IMR-90 (cell line): ENCODE measurements around the gene SLC9A3. TPM values are rescaled to one million over a fixed set of nuclear protein-coding genes. Genes with fewer than 3 reads are reported as not detected.

ENCODE experiments used
- ATAC-seq: fragments of 200-7000 bp; cut with Tn5 transposase; 2 replicates; pipeline ENCODE4 v1.9.1; 2020; ENCODE audit warnings: low read depth, mild to moderate bottlenecking, moderate library complexity
- BruUV-seq: library from RNA; stranded (reverse); fragments of 400-500 nt; replicated peaks from 2 replicates; lab custom pipeline; 2021; lab: Mats Ljungman, UMichigan
- CTCF ChIA-PET: fragments of 300-600 bp; formaldehyde crosslinking; extraction: SDS; loops from one replicate; lab custom pipeline; 2021; ENCODE audit warnings: antibody characterized with exemption; lab: Yijun Ruan, JAX
- POLR2A ChIA-PET: fragments of 300-600 bp; sonication (Branson Sonifier 250); formaldehyde crosslinking; loops from one replicate; lab custom pipeline; 2022; ENCODE audit warnings: antibody characterized with exemption; ENCODE audit not compliant: unreplicated experiment; lab: Charles Lee
- DNase-seq: peaks from one replicate; pipeline ENCODE4 v3.0.0; 2013
- H2AFZ ChIP-seq: replicated peaks from 2 replicates; pipeline ENCODE3; 2013; ENCODE audit warnings: low read length, mild to moderate bottlenecking; ENCODE audit not compliant: poor library complexity
- H2AK5ac ChIP-seq: 2 replicates; pipeline ENCODE4 v1.6.1; 2013; ENCODE audit warnings: low read depth, low read length, inconsistent platforms
- H2AK9ac ChIP-seq: replicated peaks from 2 replicates; pipeline ENCODE3; 2013; ENCODE audit warnings: mild to moderate bottlenecking, low read depth, low read length, moderate library complexity; ENCODE audit not compliant: poor library complexity
- H2BK120ac ChIP-seq: 2 replicates; pipeline ENCODE4 v1.6.1; 2013; ENCODE audit warnings: low read depth, low read length, inconsistent platforms
- H2BK15ac ChIP-seq: 3 replicates; pipeline ENCODE4 v1.6.1; 2013; ENCODE audit warnings: low read depth, low read length, inconsistent platforms
- H2BK20ac ChIP-seq: 2 replicates; pipeline ENCODE4 v1.6.1; 2013; ENCODE audit warnings: low read depth, mild to moderate bottlenecking, inconsistent platforms, low read length, moderate library complexity
- H2BK5ac ChIP-seq: 2 replicates; pipeline ENCODE4 v1.6.1; 2013; ENCODE audit warnings: mild to moderate bottlenecking, low read depth, low read length, inconsistent platforms; ENCODE audit not compliant: poor library complexity, severe bottlenecking
- H3K14ac ChIP-seq: replicated peaks from 2 replicates; pipeline ENCODE4 v1.6.1; 2013; ENCODE audit warnings: low read depth, low read length, inconsistent platforms
- H3K18ac ChIP-seq: 2 replicates; pipeline ENCODE4 v1.6.1; 2013; ENCODE audit warnings: low read depth, low read length, control low read depth
- H3K23ac ChIP-seq: 2 replicates; pipeline ENCODE4 v1.6.1; 2013; ENCODE audit warnings: low read depth, low read length, inconsistent platforms
- H3K27ac ChIP-seq: 2 replicates; pipeline ENCODE4 v1.5.1; 2013; ENCODE audit warnings: mild to moderate bottlenecking, control low read depth, low read length; ENCODE audit not compliant: insufficient read depth
- H3K27me3 ChIP-seq: 2 replicates; pipeline ENCODE4 v1.6.1; 2013; ENCODE audit warnings: low read length; ENCODE audit not compliant: control insufficient read depth, insufficient read depth
- H3K36me3 ChIP-seq: 2 replicates; pipeline ENCODE4 v1.6.1; 2013; ENCODE audit warnings: low read length, mixed read lengths; ENCODE audit not compliant: control insufficient read depth, insufficient read depth
- H3K4ac ChIP-seq: 2 replicates; pipeline ENCODE4 v1.6.1; 2013; ENCODE audit warnings: low read depth, low read length, inconsistent platforms
- H3K4me1 ChIP-seq: 2 replicates; pipeline ENCODE4 v1.6.1; 2013; ENCODE audit warnings: low read length, mixed read lengths; ENCODE audit not compliant: control insufficient read depth, insufficient read depth
- H3K4me2 ChIP-seq: 2 replicates; pipeline ENCODE4 v1.6.1; 2013; ENCODE audit warnings: low read depth, mild to moderate bottlenecking, control low read depth, low read length, moderate library complexity
- H3K4me3 ChIP-seq: 2 replicates; pipeline ENCODE4 v1.5.1; 2013; ENCODE audit warnings: low read depth, mild to moderate bottlenecking, control low read depth, low read length, moderate library complexity; ENCODE audit not compliant: insufficient read depth
- H3K56ac ChIP-seq: 2 replicates; pipeline ENCODE4 v1.6.1; 2013; ENCODE audit warnings: low read length, inconsistent platforms; ENCODE audit not compliant: insufficient read depth; ENCODE audit errors: extremely low read depth
- H3K79me1 ChIP-seq, 2 experiments: 2 replicates each; pipeline ENCODE4 v1.6.1; 2013; ENCODE audit warnings: low read length in 2 of 2, inconsistent platforms in 1 of 2, low read depth in 1 of 2
- H3K9ac ChIP-seq: 2 replicates; pipeline ENCODE4 v1.6.1; 2013; ENCODE audit warnings: low read depth, low read length, control low read depth
- H3K9me1 ChIP-seq: 2 replicates; pipeline ENCODE4 v1.6.1; 2013; ENCODE audit warnings: low read length, inconsistent platforms; ENCODE audit not compliant: insufficient read depth
- H3K9me3 ChIP-seq: 2 replicates; pipeline ENCODE4 v1.6.1; 2013; ENCODE audit warnings: low read length; ENCODE audit not compliant: control insufficient read depth, insufficient read depth
- H4K20me1 ChIP-seq: 2 replicates; pipeline ENCODE4 v1.6.1; 2013; ENCODE audit warnings: low read length, inconsistent platforms; ENCODE audit not compliant: insufficient read depth
- H4K5ac ChIP-seq: 2 replicates; pipeline ENCODE4 v1.6.1; 2013; ENCODE audit warnings: mild to moderate bottlenecking, low read depth, low read length, control low read depth
- H4K8ac ChIP-seq, 2 experiments: 2 replicates each; pipeline ENCODE4 v1.6.1; 2013; ENCODE audit warnings: low read depth in 2 of 2, low read length in 2 of 2, control low read depth in 1 of 2, inconsistent platforms in 1 of 2
- H4K91ac ChIP-seq: 2 replicates; pipeline ENCODE4 v1.6.1; 2013; ENCODE audit warnings: low read depth, low read length, inconsistent platforms; ENCODE audit not compliant: insufficient read depth
- CEBPB ChIP-seq: IDR thresholded peaks from 2 replicates; pipeline ENCODE4 v1.6.1; 2012; ENCODE audit warnings: low read depth, low read length, improper control_type of control experiment
- WGBS, 2 experiments: methylation state at CpG; one replicate each; pipeline versions ENCODE4 v1.1.5 to v1.1.7; 2013; ENCODE audit warnings: missing lambda C conversion rate in 2 of 2; ENCODE audit not compliant: insufficient read length in 1 of 2; ENCODE audit errors: extremely low coverage in 2 of 2; 5-methylcytosine and 5-hydroxymethylcytosine counted together
- dilution Hi-C: fragments of 300-500 bp; cut with HindIII; formaldehyde crosslinking; loops from one replicate; pipeline ENCODE4 v1.14.3; 2018; ENCODE audit warnings: low sequenced_read_pairs; ENCODE audit not compliant: unreplicated experiment
- in situ Hi-C: fragments of 300-500 bp; cut with MboI; formaldehyde crosslinking; loops from 3 replicates; pipeline ENCODE4 v1.14.3; 2019; ENCODE audit warnings: low sequenced_read_pairs, inconsistent platforms, mixed read lengths
- intact Hi-C: fragments of 100-400 bp; cut with micrococcal nuclease; formaldehyde crosslinking; loops from 2 replicates; pipeline ENCODE4 v1.10.0; 2022
- polyA plus RNA-seq, 3 experiments: library from polyadenylated mRNA; depleted of rRNA; stranded (reverse); fragments of >200 nt; gene quantifications; 2 replicates each; pipeline ENCODE4 v1.2.3, GENCODE V29; 2012; ENCODE audit warnings: low replicate concordance in 1 of 3
- total RNA-seq: library from RNA; depleted of rRNA; stranded (reverse); fragments of >200 nt; gene quantifications from 2 replicates; pipeline ENCODE4 v1.2.3, GENCODE V29; 2012
- TF ChIP-seq, protein P1 (sequence below): conservative IDR thresholded peaks from 2 replicates; pipeline ENCODE4 v1.5.1; 2012; ENCODE audit warnings: mild to moderate bottlenecking, low read depth, low read length, improper control_type of control experiment

Gene SLC9A3
- total and polyA plus RNA-seq, 2 of the 4 experiments (the other 2 are of a cell fraction), result 0.72 to 1.5 TPM

DNA sequence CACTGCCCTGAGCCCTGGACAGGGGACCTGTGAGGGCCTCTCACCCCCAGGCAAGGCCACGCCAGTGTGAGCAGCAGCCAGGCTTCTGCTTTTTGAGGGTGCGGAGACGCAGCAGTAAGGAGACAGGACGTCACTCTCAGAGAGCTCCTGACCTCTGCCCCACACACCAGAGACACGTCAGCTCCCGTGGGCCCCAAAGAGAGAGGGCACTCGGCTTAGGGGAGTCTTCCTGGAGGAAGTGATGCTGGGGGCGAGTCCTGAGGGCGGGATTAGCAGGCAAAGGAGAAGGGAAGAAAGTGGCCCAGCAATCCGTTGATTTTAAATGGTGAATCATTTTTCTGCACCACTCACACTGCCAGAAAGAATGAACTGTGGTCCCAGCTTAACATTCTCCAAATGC lies 24.0 kb upstream of the SLC9A3 start:
- Histone ChIP-seq H3K4ac (no peak overlapping the region), H4K5ac (no peak overlapping the region), H3K56ac (no peak overlapping the region), H2BK5ac (no peak overlapping the region), H3K9me3 (peaks cover 2% of the 10 kb centered on the region; the same call in 1 of the 2 replicates), H3K79me1 (no peaks in the 10 kb centered on the region), H3K27ac (no peak overlapping the region), H2BK120ac (no peak overlapping the region), H3K27me3 (peaks cover 8% of the 10 kb centered on the region), H4K20me1 (no peaks in the 10 kb centered on the region), H2AK9ac (no peak overlapping the region), H3K4me1 (peaks cover 3% of the 10 kb centered on the region; the same call in 1 of the 2 replicates), H2BK15ac (no peak overlapping the region), H2AK5ac (no peak overlapping the region), H3K36me3 (no peaks in the 10 kb centered on the region), H3K4me2 (no peak overlapping the region), H2AFZ (peak overlapping the region; percentile 72), H3K9ac (no peak overlapping the region), H4K91ac (no peak overlapping the region), H3K18ac (no peak overlapping the region), H3K9me1 (no peaks in the 10 kb centered on the region), H2BK20ac (no peak overlapping the region), H4K8ac (no peak overlapping the region), H3K23ac (no peak overlapping the region), H3K14ac (no peak overlapping the region), H3K4me3 (no peak overlapping the region)
- CTCF ChIA-PET, result no interaction called here
- in situ Hi-C loops, result no loop called here
- BruUV-seq, result no TSS peak
- no peak for TF ChIP-seq CEBPB
- TF ChIP-seq, protein P1, sequence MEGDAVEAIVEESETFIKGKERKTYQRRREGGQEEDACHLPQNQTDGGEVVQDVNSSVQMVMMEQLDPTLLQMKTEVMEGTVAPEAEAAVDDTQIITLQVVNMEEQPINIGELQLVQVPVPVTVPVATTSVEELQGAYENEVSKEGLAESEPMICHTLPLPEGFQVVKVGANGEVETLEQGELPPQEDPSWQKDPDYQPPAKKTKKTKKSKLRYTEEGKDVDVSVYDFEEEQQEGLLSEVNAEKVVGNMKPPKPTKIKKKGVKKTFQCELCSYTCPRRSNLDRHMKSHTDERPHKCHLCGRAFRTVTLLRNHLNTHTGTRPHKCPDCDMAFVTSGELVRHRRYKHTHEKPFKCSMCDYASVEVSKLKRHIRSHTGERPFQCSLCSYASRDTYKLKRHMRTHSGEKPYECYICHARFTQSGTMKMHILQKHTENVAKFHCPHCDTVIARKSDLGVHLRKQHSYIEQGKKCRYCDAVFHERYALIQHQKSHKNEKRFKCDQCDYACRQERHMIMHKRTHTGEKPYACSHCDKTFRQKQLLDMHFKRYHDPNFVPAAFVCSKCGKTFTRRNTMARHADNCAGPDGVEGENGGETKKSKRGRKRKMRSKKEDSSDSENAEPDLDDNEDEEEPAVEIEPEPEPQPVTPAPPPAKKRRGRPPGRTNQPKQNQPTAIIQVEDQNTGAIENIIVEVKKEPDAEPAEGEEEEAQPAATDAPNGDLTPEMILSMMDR, result no peak
- intact Hi-C loops, result no loop called here
- WGBS, 2 experiments, result 80% methylated on average over 1 of the region's 10 CpGs; no CpG with 5 or more reads in 1 of the 2 experiments
- dilution Hi-C loops, result no loop called here
- peak; percentile 19 for DNase-seq
- POLR2A ChIA-PET, result no interaction called here
- ATAC-seq, result peak; percentile 29; the same call in 1 of the 2 replicates
